PC-9 (cell line): Measurements from ENCODE around the gene ID2. TPM values are rescaled to one million over a fixed set of nuclear protein-coding genes. Genes with fewer than 3 reads are reported as not detected.

ENCODE experiments used
- BruUV-seq: library from RNA; stranded (reverse); fragments of 400-500 nt; replicated peaks from 2 replicates; lab custom pipeline; 2021; lab: Mats Ljungman, UMichigan
- CTCF ChIA-PET: fragments of 300-600 bp; sonication (Branson Sonifier 250); formaldehyde crosslinking; loops from one replicate; lab custom pipeline; 2022; ENCODE audit warnings: antibody characterized with exemption; lab: Charles Lee
- POLR2A ChIA-PET: fragments of 300-600 bp; sonication (Branson Sonifier 250); formaldehyde crosslinking; loops from one replicate; lab custom pipeline; 2022; ENCODE audit warnings: antibody characterized with exemption; ENCODE audit not compliant: unreplicated experiment; lab: Charles Lee
- DNase-seq, 2 experiments: peaks; one replicate each; pipeline versions ENCODE4 v3.0.0 to v3.0.0-alpha.2; 2015 to 2022; ENCODE audit warnings: mixed read lengths in 1 of 2
- H2AFZ ChIP-seq: fragments of 200-600 bp; sonication (generic); 2 replicates; pipeline ENCODE4 v1.8.1; 2017; ENCODE audit warnings: antibody characterized with exemption
- H3F3A ChIP-seq: fragments of 200-600 bp; sonication (generic); 2 replicates; pipeline ENCODE4 v1.8.1; 2017; ENCODE audit warnings: antibody characterized with exemption, mild to moderate bottlenecking, low read depth; ENCODE audit not compliant: insufficient read depth
- H3K27ac ChIP-seq: fragments of 200-600 bp; sonication (generic); 2 replicates; pipeline ENCODE4 v1.6.1; 2016; ENCODE audit warnings: mixed run types
- H3K27me3 ChIP-seq: fragments of 200-600 bp; sonication (generic); 2 replicates; pipeline ENCODE4 v1.6.1; 2016; ENCODE audit warnings: low read depth, mixed run types; ENCODE audit not compliant: insufficient read depth
- H3K36me3 ChIP-seq: fragments of 200-600 bp; sonication (generic); 2 replicates; pipeline ENCODE4 v1.6.1; 2016; ENCODE audit warnings: low read depth, mixed run types
- H3K4me1 ChIP-seq: fragments of 200-600 bp; sonication (generic); replicated peaks from 2 replicates; pipeline ENCODE4 v1.6.1; 2016; ENCODE audit warnings: mixed run types; ENCODE audit not compliant: insufficient read depth
- H3K4me2 ChIP-seq: fragments of 200-600 bp; sonication (generic); 2 replicates; pipeline ENCODE4 v1.6.1; 2017; ENCODE audit warnings: mixed run types
- H3K4me3 ChIP-seq: fragments of 200-600 bp; sonication (generic); 2 replicates; pipeline ENCODE4 v1.6.1; 2016; ENCODE audit warnings: mixed run types
- H3K79me2 ChIP-seq: fragments of 200-600 bp; sonication (generic); 2 replicates; pipeline ENCODE4 v1.6.1; 2017; ENCODE audit warnings: low read depth, mixed run types
- H3K9me2 ChIP-seq: fragments of 200-600 bp; sonication (generic); 2 replicates; pipeline ENCODE4 v1.8.1; 2017; ENCODE audit warnings: mild to moderate bottlenecking; ENCODE audit not compliant: insufficient read depth
- H3K9me3 ChIP-seq: fragments of 200-600 bp; sonication (generic); 2 replicates; pipeline ENCODE4 v1.8.1; 2016; ENCODE audit warnings: low read depth; ENCODE audit not compliant: insufficient read depth
- H4K20me1 ChIP-seq: fragments of 200-600 bp; sonication (generic); 2 replicates; pipeline ENCODE4 v1.8.1; 2017; ENCODE audit not compliant: insufficient read depth
- CTCF ChIP-seq: fragments of 200-600 bp; sonication (generic); conservative IDR thresholded peaks from 2 replicates; pipeline ENCODE4 v1.6.1; 2017; ENCODE audit warnings: mixed run types, antibody characterized with exemption, mild to moderate bottlenecking, moderate library complexity
- EZH2 ChIP-seq: fragments of 200-600 bp; sonication (generic); IDR thresholded peaks from 2 replicates; pipeline ENCODE4 v1.8.0; 2017; ENCODE audit warnings: antibody characterized with exemption, low read depth
- intact Hi-C: fragments of 100-400 bp; cut with micrococcal nuclease; formaldehyde crosslinking; loops from one replicate; pipeline ENCODE4 v1.10.0; 2022; ENCODE audit not compliant: unreplicated experiment
- total RNA-seq: library from RNA; stranded (reverse); gene quantifications from 2 replicates; pipeline ENCODE4 v1.2.3, GENCODE V29; 2021

Gene ID2
- total RNA-seq, 1 experiment from 2014 or later, result 0.61 TPM

DNA sequence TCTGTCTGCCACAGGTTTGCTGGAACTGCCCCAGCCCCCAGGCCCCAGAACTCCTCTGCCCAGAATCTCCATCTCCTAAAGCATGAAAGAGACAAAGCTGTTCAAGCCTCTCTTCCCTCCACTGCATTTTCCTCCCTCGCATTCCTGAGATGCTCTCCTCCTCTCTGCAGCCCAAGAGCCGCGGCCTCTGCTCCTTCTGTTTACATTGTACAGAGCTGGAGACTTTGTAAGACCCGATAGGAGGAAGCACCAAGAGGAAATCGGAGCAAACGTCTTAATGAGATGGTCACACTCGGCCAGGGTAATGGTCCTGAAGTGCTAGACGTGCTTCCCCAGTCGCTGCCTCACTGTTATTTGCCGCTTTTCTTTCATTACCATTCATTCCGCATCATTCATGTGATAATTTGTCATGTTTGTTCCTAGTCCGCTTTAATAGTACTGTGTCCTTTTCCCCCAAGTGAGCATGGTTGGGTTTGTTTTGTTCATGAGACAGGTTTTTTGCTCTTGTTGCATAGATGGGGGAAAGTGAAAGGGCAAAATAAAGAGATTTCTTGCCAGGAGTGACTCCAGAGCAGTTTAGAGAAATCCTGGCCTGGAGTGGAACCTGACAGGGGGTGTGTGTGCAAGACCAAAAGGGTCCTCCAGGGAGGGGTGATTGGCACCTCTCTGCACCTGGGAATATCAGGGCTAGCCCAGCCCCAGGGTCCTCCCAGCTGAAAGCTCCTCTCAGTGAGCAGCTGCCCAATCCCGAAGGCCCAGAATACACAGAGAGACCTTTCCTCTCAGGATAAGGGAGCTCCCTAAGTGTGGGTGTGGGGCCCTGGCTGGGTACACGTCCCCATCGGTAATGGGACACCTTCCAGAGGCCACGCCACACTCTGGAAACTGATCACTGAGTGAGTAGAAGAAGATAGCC is 44.9 kb upstream of the ID2 start:
- ChIA-PET CTCF (no interaction called here), POLR2A (no interaction called here)
- Histone ChIP-seq H3K79me2 (no peaks in the 10 kb centered on the region), H3K36me3 (no peaks in the 10 kb centered on the region), H3K27ac (no peak overlapping the region), H2AFZ (no peak overlapping the region), H3K4me3 (no peak overlapping the region), H3K9me2 (no peaks in the 10 kb centered on the region), H3K27me3 (peaks cover 98% of the 10 kb centered on the region), H3F3A (no peaks in the 10 kb centered on the region), H3K4me1 (no peaks in the 10 kb centered on the region), H3K9me3 (no peaks in the 10 kb centered on the region), H3K4me2 (no peak overlapping the region), H4K20me1 (no peaks in the 10 kb centered on the region; the same call in 1 of the 2 replicates)
- TF ChIP-seq EZH2 (no peak), CTCF (no peak)
- DNase-seq, result no peak
- intact Hi-C loops, result no loop called here
- no TSS peak for BruUV-seq

GRCh38 chr2:8638327-8638726 is 43.5 kb upstream of the ID2 start:
- no peak for TF ChIP-seq CTCF
- no peak for TF ChIP-seq EZH2
- Histone ChIP-seq H3K27ac (no peak overlapping the region), H3K79me2 (no peaks in the 10 kb centered on the region), H3K36me3 (no peaks in the 10 kb centered on the region), H3K9me2 (no peaks in the 10 kb centered on the region), H3K4me2 (no peak overlapping the region), H2AFZ (no peak overlapping the region), H4K20me1 (no peaks in the 10 kb centered on the region; the same call in 1 of the 2 replicates), H3K4me3 (no peak overlapping the region), H3K27me3 (peaks cover 98% of the 10 kb centered on the region), H3K4me1 (no peaks in the 10 kb centered on the region), H3K9me3 (no peaks in the 10 kb centered on the region), H3F3A (no peaks in the 10 kb centered on the region)
- no peak for DNase-seq
- POLR2A ChIA-PET, result no interaction called here
- intact Hi-C loops, result no loop called here
- no TSS peak for BruUV-seq
- CTCF ChIA-PET, result no interaction called here

DNA sequence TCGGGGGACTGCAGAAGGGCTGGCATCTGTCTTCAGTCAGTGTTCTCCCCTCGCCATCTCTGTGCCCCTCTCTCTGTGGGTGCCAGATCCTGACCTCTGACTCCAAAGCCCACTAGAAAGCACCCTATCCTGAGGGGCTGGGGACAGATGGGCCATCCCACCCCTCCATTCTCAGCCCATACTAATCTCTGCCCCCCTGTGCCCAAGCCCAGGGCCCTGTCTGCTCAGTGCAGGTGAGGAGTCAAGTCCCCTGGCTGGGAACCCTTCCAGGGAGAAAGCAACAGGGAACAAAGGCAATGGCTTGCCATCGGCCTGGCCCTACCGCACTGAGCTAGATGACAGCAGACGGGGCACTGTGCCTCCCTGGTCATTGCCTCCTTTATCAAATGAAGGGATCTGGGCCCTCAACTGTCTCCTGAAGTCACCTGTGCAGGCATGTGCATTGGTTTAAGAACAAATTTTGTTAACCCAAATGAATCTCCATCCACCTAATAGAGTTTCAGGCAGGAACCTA is 42.7 kb upstream of the ID2 start:
- Histone ChIP-seq H3K9me3 (no peaks in the 10 kb centered on the region), H3K4me2 (no peak overlapping the region), H3K79me2 (no peaks in the 10 kb centered on the region), H2AFZ (no peak overlapping the region), H3K27me3 (peaks cover 98% of the 10 kb centered on the region), H3K4me1 (no peaks in the 10 kb centered on the region), H3K27ac (no peak overlapping the region), H3F3A (no peaks in the 10 kb centered on the region), H4K20me1 (no peaks in the 10 kb centered on the region; the same call in 1 of the 2 replicates), H3K9me2 (no peaks in the 10 kb centered on the region), H3K36me3 (no peaks in the 10 kb centered on the region), H3K4me3 (no peak overlapping the region)
- no TSS peak for BruUV-seq
- intact Hi-C loops, result no loop called here
- ChIA-PET CTCF (no interaction called here), POLR2A (no interaction called here)
- DNase-seq, result no peak
- TF ChIP-seq CTCF, result no peak
- TF ChIP-seq EZH2, result no peak
